Jurkat, Clone E6-1 (cell line): ENCODE measurements around the gene PNLIP.

Experiments used
- DNase-seq: peaks from one replicate; pipeline ENCODE4 v3.0.0-alpha.2; 2011; ENCODE audit warnings: low read depth, low spot score
- H3K4me3 ChIP-seq: 2 replicates; pipeline ENCODE4 v1.5.1; 2011; ENCODE audit warnings: mild to moderate bottlenecking, low read length, control low read depth, moderate library complexity

The PNLIP gene

GRCh38 chr10:116566932-116567331 lies 21.2 kb downstream of the PNLIP start:
- H3K4me3 ChIP-seq: no peak overlapping the region
- DNase-seq: no peak

DNA sequence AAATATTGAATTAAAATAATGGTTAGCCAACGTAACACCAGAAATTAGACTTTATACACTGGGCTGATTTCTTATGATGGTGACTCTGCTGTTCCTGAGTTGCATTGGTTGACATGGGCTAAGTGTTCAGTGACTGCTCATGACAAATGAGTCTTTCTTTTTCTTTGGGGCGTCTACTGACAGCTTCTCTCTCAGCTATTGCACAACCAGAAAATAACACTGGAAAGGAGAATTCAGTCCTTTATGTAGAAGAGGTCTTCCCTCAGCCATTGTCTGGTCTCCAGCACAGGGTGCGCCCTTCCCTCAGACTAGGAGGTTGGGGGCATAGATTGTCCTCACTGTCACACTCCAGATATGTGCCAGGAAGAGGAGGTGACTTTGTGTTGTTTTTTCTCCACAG lies 21.6 kb downstream of the PNLIP start:
- no peak for DNase-seq
- H3K4me3 ChIP-seq: no peak overlapping the region

DNA sequence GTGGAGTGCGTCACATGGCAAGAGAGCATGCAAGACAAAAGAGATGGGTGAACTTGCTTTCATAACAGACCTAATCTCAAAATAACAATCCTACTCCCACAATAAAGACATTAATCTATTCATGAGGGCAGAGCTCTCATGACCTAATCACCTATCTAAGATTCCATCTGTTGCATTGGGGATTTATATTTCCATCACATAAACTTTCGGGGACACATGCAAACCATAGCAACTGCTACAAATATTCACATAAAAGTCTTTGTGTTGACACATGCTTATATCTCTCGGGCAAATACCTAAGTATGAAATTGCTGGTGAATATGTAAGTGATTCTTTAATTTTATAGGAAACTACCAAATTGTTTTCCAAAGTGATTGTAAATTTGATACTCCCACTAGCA lies 29.1 kb downstream of the PNLIP start:
- no peak overlapping the region for H3K4me3 ChIP-seq
- DNase-seq: no peak

- H3K4me3 ChIP-seq: no peak overlapping the region
- no peak for DNase-seq
Measured at GRCh38 chr10:116587878-116588591, 42.3 kb downstream of the PNLIP start.

DNA sequence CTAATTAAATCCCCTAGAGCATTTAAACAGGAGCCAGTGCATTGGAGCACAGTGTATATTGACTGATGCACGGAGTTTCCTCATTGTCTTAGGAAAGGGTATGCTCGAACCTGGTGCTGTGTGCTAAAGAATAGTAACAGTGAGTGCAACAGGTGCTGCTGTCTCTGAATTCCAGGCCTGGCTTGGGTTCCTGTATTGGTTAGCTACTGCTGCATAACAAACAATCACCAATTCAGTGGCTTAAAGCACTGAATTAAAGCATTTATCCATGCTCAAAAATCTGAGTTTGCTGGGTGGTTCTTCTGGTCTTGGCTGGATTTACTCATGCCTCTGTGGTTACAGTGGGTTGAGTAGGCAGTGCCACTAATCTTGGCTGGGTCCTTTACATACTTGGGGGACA lies 43.3 kb downstream of the PNLIP start:
- no peak for DNase-seq
- no peak overlapping the region for H3K4me3 ChIP-seq

- DNase-seq: no peak
- no peak overlapping the region for H3K4me3 ChIP-seq
Measured at GRCh38 chr10:116589926-116590325, 44.2 kb downstream of the PNLIP start.

DNA sequence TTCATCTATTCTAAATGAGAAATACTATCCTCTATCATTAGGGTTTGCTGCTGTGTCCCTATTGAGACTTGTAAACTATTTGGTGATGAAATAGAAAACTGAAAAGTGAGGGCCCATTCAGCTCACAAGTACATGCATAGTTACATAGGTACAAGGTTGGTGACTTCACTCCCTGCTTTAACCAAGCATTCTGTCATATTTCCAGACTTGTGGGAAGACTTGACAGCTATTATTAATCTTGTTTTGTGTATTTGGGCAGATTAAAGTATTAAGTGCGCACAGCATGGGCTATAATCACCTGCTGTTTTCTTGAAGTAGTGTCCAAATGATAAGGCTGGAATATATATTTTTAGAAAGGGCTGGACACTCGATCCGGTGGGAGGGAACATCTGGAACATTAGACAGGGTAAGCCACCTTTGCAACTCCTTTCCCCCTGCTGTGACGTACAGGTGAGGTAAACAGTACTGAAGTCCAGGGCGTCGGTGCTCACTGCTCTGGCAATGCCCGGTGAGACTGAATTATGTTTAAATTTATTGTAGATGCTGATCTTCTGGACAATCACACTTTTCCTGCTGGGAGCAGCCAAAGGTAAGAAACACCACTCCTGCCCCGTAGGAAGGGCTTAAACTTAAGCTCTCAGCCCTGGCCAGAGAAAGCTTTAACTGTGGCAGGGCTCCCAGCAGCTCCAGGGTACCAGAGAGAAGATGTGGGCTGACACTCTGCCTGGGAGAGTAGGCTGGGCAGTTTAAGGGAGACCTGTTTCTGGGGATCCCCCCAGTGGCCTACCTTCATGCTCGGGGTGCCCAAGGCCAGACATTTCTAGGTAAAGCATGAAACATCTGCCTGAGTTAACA lies 45.1 kb downstream of the PNLIP start, which contains the start of gene PNLIPRP1:
Gene PNLIPRP1, plus strand, starts transcription at position 370 of the 855 bp plus-strand sequence. Its CDS starts 171 bp downstream, at position 541.
- no peak within 1 kb of the TSS for H3K4me3 ChIP-seq
- DNase-seq: no peak

DNA sequence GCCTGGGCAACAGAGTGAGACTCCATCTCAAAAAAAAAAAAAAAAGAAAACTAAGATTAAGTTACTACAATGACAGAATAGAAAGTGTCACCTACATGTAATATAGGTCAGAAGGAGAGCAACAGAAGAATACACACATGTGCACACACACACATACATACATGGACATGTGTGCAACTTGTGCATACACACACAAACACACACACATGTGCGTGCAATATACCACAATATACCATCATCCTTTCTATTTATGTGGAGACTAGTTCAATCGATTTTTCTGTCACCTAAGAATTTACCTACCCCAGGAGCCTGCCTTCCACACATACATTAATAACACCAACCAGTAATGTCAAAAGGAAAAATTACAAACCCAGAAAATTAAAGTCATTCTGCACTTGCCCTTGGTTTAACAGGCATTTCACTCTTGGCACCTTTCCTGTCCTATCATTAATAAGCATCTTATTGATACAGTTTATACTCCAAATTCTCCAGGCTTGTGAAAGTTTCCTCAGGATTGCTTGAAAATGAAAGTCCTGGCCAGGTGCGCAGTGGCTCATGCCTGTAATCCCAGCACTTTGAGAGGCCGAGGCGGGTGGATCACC lies 47.5 kb downstream of the PNLIP start:
- DNase-seq: no peak

DNA sequence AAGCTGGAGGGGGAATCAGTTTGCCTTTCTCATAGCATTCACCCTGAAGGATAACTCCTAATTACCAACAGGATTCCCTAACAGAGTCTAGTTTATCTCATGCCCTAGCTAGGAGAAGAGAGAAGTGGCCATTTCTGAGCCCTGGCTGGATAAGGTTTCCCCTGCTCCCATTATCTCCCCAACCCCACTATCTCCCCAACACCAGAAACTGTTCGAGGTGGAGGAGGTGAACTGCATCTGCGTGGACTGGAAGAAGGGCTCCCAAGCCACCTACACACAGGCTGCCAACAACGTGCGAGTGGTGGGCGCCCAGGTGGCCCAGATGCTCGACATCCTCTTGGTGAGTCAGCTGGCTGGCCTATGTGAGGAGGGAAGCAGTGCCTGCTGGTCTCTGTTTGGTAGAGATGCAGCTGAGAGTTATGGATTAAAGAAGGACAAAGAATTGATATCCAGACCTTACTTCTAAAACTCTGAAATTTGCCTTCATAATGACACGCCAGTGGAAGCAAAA lies 48.8 kb downstream of the PNLIP start:
- DNase-seq: no peak
- H3K4me3 ChIP-seq: no peak overlapping the region

More for the DNA sequence above, 47.5 kb downstream of the PNLIP start:
- H3K4me3 ChIP-seq: no peak overlapping the region

DNA sequence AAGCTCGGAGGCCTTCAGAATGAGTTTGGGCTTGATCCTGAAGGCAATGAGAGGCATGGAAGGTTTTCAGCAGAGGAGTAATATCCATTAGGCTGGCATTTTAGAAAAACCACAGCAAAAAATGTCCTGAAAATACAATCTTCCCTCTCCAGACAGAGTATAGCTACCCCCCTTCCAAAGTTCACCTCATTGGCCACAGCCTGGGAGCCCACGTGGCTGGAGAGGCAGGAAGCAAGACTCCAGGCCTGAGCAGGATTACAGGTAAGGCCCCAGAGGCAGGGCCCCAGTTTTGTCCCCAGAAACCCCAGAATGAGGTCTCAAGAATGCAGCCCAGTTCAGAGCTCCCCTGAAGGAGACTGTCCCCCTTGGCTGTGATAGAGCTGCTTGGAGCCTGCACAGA lies 50.3 kb downstream of the PNLIP start:
- no peak for DNase-seq
- no peak overlapping the region for H3K4me3 ChIP-seq

DNA sequence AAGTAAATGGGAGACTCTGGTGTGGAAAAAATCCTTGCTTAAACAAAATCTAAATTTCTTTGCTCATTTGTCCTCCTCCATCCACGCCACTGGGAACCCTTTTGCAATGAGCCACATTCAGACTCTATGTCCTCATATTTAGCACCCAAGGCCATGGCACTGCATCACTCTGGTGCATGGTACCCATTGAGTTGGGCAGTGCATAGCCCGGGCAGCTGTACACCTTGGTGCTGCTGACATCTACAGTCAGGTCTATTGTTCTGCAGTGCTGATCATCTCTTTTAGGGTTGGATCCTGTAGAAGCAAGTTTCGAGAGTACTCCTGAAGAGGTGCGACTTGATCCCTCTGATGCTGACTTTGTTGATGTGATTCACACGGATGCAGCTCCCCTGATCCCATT lies 51.8 kb downstream of the PNLIP start:
- H3K4me3 ChIP-seq: no peak overlapping the region
- no peak for DNase-seq

GRCh38 chr10:116598329-116598728 lies 52.6 kb downstream of the PNLIP start:
- no peak overlapping the region for H3K4me3 ChIP-seq
- DNase-seq: no peak

DNA sequence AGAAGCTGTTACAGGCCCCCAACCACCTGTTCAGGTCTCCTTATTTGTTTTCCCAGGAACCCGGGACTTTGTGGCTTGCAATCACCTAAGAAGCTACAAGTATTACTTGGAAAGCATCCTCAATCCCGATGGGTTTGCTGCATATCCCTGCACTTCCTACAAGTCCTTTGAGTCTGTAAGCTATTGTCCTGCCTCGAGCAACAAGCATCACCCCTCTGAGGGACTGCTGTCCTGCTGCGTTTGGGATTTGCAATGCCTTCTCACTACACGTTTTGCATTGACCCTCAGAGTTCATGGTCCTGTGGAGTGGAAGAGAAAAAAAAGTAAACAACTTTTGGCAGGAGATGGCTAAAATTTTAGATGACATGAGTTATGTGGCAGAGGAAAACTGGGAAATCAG lies 54.3 kb downstream of the PNLIP start:
- no peak for DNase-seq
- no peak overlapping the region for H3K4me3 ChIP-seq

DNA sequence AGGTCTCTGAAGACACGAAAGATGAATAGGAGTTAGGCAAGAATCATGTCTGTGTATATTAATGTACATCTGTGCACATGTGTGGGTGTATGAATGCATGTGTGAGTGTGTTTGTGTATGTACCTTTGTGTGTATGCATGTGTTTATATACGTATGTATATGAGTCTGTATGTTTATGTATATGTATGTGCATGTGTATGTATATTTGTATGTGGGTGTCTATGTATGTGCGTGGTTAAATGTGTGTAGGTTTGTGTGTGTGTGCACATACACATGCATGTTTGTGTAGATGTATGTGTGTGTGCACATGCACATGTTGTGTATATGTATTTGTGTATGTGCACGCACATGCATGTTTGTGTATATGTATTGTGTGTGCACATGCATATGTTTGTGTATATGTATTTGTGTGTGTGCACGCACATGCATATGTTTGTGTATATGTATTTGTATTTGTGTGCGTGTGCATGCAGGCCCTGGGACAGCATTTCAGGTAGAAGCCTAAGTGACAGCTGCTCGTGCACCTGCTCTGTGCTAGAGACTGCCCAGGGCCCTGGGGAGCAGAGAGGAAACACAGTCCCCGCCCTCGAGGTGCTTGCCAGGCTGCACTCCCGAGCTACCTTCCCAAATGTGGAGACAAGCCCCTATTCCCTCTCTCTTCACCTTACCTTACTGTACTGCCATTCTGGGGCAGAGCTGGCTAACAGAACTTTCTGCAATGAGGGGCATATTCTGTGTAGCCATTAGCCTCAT lies 57.1 kb downstream of the PNLIP start:
- H3K4me3 ChIP-seq: no peak overlapping the region
- DNase-seq: no peak

DNA sequence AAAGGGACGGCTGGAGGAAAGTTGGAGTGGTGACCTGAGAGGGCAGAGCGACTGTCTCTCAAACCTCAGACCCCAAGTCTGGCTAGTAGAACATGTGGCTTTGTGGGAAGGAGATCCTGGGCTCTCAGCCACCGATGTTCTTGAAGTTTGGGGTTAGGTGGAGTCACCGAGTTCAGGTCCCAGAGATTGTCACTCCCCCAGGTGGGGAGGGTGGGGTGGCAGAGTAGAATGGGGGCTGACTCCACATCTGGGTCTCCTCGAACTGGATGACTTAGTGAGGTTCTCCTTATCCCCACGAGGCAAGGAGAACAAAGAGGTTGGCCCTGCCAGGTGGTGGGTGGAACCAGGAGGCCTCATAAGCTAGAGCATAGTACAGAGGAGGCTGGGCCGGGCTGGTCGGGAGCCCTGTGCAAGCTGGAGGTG lies 60.3 kb downstream of the PNLIP start:
- H3K4me3 ChIP-seq: no peak overlapping the region
- no peak for DNase-seq

DNA sequence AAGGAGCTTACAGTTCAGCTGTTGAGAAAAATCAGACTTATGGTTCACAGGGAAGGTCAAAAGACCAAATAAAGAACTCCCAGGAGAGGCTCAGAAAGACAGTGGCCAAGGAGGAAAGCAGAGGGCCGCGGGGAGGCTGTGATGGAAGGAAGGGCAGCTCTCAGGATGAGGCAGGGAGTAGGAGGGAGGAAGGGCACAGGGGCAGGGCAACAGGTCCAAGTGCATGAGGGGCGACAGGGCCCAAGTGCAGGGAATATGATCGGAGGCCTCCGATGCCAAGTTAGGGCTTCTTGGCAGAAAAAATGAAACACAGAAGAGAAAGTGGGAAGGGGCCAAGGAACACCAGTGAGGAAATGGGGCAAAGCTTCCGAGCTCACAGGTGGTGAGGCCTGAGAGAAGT lies 61.6 kb downstream of the PNLIP start:
- H3K4me3 ChIP-seq: no peak overlapping the region
- no peak for DNase-seq

- H3K4me3 ChIP-seq: no peak overlapping the region
- DNase-seq: no peak
Measured at GRCh38 chr10:116608686-116609594, 63.2 kb downstream of the PNLIP start.

GRCh38 chr10:116610443-116611152 lies 64.9 kb downstream of the PNLIP start:
- DNase-seq: no peak
- no peak overlapping the region for H3K4me3 ChIP-seq
